Activated naive CD4-positive, alpha-beta T cell treated with anti-CD3 and anti-CD28 coated beads, Interleukin-2, amount 50 U/mL, for 24 hours (primary cell): Measurements from ENCODE around the gene CDC6.

Source experiments
- H3K27ac Mint-ChIP-seq: one replicate; pipeline ENCODE4 v1.8.0; 2021; ENCODE audit warnings: mild to moderate bottlenecking, mixed read lengths
- H3K27me3 Mint-ChIP-seq: one replicate; pipeline ENCODE4 v1.8.0; 2021; ENCODE audit warnings: mixed read lengths
- H3K36me3 Mint-ChIP-seq: one replicate; pipeline ENCODE4 v1.8.0; 2021; ENCODE audit warnings: mixed read lengths
- H3K4me1 Mint-ChIP-seq: one replicate; pipeline ENCODE4 v1.8.0; 2021; ENCODE audit warnings: mixed read lengths
- H3K4me3 Mint-ChIP-seq: one replicate; pipeline ENCODE4 v1.8.0; 2021; ENCODE audit warnings: mild to moderate bottlenecking, mixed read lengths
- H3K9me3 Mint-ChIP-seq: one replicate; pipeline ENCODE4 v1.8.0; 2021; ENCODE audit warnings: mixed read lengths

The CDC6 gene

DNA sequence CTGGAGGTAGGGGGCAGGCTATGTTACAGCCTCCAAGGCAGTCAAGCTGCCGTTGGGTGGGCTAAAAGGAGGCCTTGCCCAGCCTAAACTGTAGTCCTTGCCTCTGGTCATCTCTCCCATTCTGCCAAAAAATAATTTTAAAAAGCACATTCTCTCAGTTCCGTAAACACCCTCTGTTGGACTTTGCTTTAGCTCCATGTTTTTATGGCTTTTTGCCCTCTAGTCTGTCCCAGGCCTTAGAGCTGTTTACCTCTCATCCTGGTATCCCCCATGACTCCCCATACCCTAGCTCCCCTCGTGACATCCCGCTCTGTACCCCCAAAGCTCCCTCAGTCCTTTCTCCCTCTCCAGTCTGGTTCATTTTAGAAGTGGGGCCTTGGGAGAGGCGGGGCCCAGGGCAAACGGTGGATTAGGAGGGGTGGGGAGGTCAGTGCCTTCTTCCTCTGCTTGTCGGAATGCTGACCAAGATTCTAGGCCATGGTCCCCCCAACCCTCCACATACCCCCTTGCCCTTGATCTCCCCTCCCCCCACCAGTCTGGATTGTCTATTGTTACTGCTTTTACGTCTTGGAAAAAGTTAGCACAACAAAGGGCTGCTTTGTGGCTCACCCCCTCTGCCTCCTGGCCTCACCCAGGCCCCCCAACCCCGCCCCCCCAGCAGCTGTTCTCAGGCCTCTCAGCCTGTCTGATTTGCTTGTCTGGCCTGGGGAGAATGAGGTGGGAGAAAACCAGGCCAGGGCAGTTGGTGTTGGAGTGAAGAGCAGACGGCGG is 58.5 kb downstream of the CDC6 start:
- peaks cover under 1% of the 10 kb centered on the region for H3K36me3 Mint-ChIP-seq
- no peaks in the 10 kb centered on the region for H3K27me3 Mint-ChIP-seq
- H3K27ac Mint-ChIP-seq, result peak overlapping the region; percentile 41
- H3K9me3 Mint-ChIP-seq, result no peaks in the 10 kb centered on the region
- H3K4me1 Mint-ChIP-seq, result peaks cover 60% of the 10 kb centered on the region
- H3K4me3 Mint-ChIP-seq, result peak overlapping the region; percentile 79

- H3K9me3 Mint-ChIP-seq, result no peaks in the 10 kb centered on the region
- no peaks in the 10 kb centered on the region for H3K27me3 Mint-ChIP-seq
- H3K4me3 Mint-ChIP-seq, result peak overlapping the region; percentile 52
- peak overlapping the region; percentile 59 for H3K27ac Mint-ChIP-seq
- H3K36me3 Mint-ChIP-seq, result no peaks in the 10 kb centered on the region
- H3K4me1 Mint-ChIP-seq, result peaks cover 58% of the 10 kb centered on the region
Measured at GRCh38 chr17:40346765-40347158, 59.1 kb downstream of the CDC6 start.

- peak overlapping the region; percentile 59 for H3K27ac Mint-ChIP-seq
- peaks cover 2% of the 10 kb centered on the region for H3K36me3 Mint-ChIP-seq
- no peak overlapping the region for H3K4me3 Mint-ChIP-seq
- no peaks in the 10 kb centered on the region for H3K27me3 Mint-ChIP-seq
- peaks cover 62% of the 10 kb centered on the region for H3K4me1 Mint-ChIP-seq
- H3K9me3 Mint-ChIP-seq, result no peaks in the 10 kb centered on the region
Measured at GRCh38 chr17:40347319-40348135, 59.8 kb downstream of the CDC6 start.

DNA sequence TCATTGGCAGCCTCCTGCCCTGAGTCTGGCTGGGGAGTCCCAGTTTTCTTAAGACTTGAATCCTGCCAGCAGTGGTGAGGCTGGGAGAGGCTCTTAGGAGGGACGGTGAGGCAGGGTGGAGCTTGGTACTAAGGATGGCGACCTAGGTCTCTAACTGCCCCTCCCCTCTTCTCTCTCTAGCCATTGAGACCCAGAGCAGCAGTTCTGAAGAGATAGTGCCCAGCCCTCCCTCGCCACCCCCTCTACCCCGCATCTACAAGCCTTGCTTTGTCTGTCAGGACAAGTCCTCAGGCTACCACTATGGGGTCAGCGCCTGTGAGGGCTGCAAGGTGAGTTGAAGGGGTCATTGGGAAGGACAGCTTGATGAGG is 60.4 kb downstream of the CDC6 start:
- H3K4me1 Mint-ChIP-seq, result peaks cover 62% of the 10 kb centered on the region
- H3K4me3 Mint-ChIP-seq, result no peak overlapping the region
- H3K27ac Mint-ChIP-seq, result no peak overlapping the region
- no peaks in the 10 kb centered on the region for H3K9me3 Mint-ChIP-seq
- H3K27me3 Mint-ChIP-seq, result no peaks in the 10 kb centered on the region
- H3K36me3 Mint-ChIP-seq, result peaks cover 3% of the 10 kb centered on the region

GRCh38 chr17:40348562-40349476 is 61.1 kb downstream of the CDC6 start:
- Mint-ChIP-seq H3K4me3 (no peak overlapping the region), H3K27ac (peak overlapping the region; percentile 68), H3K9me3 (no peaks in the 10 kb centered on the region), H3K4me1 (peaks cover 55% of the 10 kb centered on the region), H3K36me3 (peaks cover 3% of the 10 kb centered on the region), H3K27me3 (no peaks in the 10 kb centered on the region)

GRCh38 chr17:40349477-40349894 is 61.8 kb downstream of the CDC6 start:
- H3K9me3 Mint-ChIP-seq, result no peaks in the 10 kb centered on the region
- H3K4me1 Mint-ChIP-seq, result peaks cover 48% of the 10 kb centered on the region
- no peaks in the 10 kb centered on the region for H3K27me3 Mint-ChIP-seq
- no peak overlapping the region for H3K4me3 Mint-ChIP-seq
- peaks cover 3% of the 10 kb centered on the region for H3K36me3 Mint-ChIP-seq
- peak overlapping the region; percentile 35 for H3K27ac Mint-ChIP-seq

GRCh38 chr17:40349895-40350688 is 62.4 kb downstream of the CDC6 start:
- peaks cover 3% of the 10 kb centered on the region for H3K36me3 Mint-ChIP-seq
- peaks cover 42% of the 10 kb centered on the region for H3K4me1 Mint-ChIP-seq
- no peaks in the 10 kb centered on the region for H3K9me3 Mint-ChIP-seq
- H3K27me3 Mint-ChIP-seq, result no peaks in the 10 kb centered on the region
- peak overlapping the region; percentile 30 for H3K27ac Mint-ChIP-seq
- H3K4me3 Mint-ChIP-seq, result no peak overlapping the region

GRCh38 chr17:40350689-40351358 is 63.1 kb downstream of the CDC6 start:
- H3K36me3 Mint-ChIP-seq, result peaks cover 6% of the 10 kb centered on the region
- no peaks in the 10 kb centered on the region for H3K27me3 Mint-ChIP-seq
- H3K4me3 Mint-ChIP-seq, result no peak overlapping the region
- no peaks in the 10 kb centered on the region for H3K9me3 Mint-ChIP-seq
- H3K27ac Mint-ChIP-seq, result no peak overlapping the region
- H3K4me1 Mint-ChIP-seq, result peaks cover 38% of the 10 kb centered on the region

GRCh38 chr17:40351359-40352236 is 63.9 kb downstream of the CDC6 start:
- no peaks in the 10 kb centered on the region for H3K27me3 Mint-ChIP-seq
- no peaks in the 10 kb centered on the region for H3K9me3 Mint-ChIP-seq
- H3K36me3 Mint-ChIP-seq, result peaks cover 6% of the 10 kb centered on the region
- H3K4me3 Mint-ChIP-seq, result no peak overlapping the region
- H3K27ac Mint-ChIP-seq, result no peak overlapping the region
- peaks cover 32% of the 10 kb centered on the region for H3K4me1 Mint-ChIP-seq

DNA sequence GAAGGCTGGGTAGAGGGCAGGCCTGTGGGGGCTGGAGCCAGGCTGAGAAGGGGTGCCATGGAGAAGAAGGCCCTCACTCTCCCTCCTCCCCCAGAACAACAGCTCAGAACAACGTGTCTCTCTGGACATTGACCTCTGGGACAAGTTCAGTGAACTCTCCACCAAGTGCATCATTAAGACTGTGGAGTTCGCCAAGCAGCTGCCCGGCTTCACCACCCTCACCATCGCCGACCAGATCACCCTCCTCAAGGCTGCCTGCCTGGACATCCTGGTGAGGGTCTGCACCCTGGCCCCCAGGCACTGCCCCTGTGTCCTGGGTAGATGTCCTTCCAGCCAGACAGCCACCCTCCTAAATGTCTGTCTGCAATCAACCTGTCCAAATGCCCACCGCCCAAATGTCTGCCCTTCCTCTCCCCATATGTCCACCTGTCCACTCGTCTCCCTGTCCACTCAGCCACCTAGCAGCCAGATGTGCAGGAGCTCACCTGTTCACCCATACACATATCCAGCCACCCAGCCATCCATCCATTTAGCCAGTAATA is 64.6 kb downstream of the CDC6 start:
- peaks cover 6% of the 10 kb centered on the region for H3K36me3 Mint-ChIP-seq
- H3K9me3 Mint-ChIP-seq, result no peaks in the 10 kb centered on the region
- peaks cover 25% of the 10 kb centered on the region for H3K4me1 Mint-ChIP-seq
- H3K27me3 Mint-ChIP-seq, result no peaks in the 10 kb centered on the region
- H3K27ac Mint-ChIP-seq, result peak overlapping the region; percentile 18
- no peak overlapping the region for H3K4me3 Mint-ChIP-seq

DNA sequence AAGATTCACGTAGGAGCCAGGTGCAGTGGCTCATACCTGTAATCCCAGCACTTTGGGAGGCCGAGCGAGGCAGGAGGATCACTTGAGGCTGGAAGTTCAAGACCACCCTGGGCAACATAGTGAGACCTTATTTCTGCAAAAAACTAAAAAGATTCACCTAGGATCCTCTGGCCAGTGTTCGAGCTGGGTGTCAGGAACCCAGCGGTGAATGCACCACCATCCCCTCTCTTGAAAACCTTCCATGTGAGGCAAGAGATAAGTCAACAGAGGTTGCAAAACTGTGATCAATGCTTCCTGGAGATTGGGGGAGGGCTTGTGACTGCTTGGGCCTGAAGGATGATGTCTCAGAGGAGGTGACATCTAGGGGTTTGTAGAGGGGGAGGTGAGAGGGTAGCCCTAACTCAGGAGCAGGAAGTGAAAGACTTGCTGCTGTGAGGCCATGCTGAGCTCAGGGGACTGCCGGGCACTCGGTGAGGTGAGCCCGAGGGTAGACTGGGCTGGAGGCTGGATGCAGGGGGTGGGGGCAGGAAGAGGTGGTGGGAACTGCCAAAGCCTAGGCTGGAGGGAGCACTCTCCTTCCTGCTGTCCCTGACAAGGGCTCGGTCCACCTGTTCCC is 65.2 kb downstream of the CDC6 start:
- Mint-ChIP-seq H3K4me3 (no peak overlapping the region), H3K4me1 (peaks cover 20% of the 10 kb centered on the region), H3K27ac (peak overlapping the region; percentile 18), H3K27me3 (no peaks in the 10 kb centered on the region), H3K9me3 (no peaks in the 10 kb centered on the region), H3K36me3 (peaks cover 6% of the 10 kb centered on the region)
